NCI-H146 treated with DMSO at 0.1 percent for 48 hours (cell line): ENCODE results near the gene ENTPD1.
"Not testable (repeated sequence)": the region's sequence is repeated elsewhere in the genome, so short reads cannot be mapped to it uniquely, and the experiment has no call there.

Experiments
- DNase-seq: peaks from one replicate; lab custom pipeline; 2025; ENCODE audit not compliant: unreplicated experiment; lab: John Stamatoyannopoulos, UW

ENTPD1 gene

GRCh38 chr10:95909561-95909960, 153.6 kb downstream of the ENTPD1 start:
- DNase-seq, result no peak

DNA sequence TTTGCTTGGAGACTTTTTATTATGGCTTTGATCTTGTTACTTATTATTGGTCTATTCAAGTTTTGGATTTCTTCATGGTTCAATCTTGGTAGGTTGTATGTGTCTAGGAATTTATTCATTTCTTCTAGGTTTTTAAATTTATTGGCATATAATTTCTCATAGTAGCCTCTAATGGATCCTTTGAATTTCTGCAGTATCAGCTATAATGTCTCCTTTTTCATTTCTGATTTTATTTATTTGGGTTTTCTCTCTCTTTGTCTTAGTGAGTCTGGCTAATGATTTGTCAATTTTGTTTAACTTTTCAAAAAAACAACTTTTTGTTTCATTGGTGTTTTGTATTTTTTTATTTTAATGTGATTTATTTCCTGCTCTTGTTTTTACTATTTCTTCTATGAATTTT, 160.1 kb downstream of the ENTPD1 start:
- not testable (repeated sequence) for DNase-seq
